D341Med (cell line): ENCODE results near the gene SKI.

Source experiments
- DNase-seq: peaks from one replicate; pipeline ENCODE4 v3.0.0; 2012; ENCODE audit warnings: low spot score

The SKI gene

DNA sequence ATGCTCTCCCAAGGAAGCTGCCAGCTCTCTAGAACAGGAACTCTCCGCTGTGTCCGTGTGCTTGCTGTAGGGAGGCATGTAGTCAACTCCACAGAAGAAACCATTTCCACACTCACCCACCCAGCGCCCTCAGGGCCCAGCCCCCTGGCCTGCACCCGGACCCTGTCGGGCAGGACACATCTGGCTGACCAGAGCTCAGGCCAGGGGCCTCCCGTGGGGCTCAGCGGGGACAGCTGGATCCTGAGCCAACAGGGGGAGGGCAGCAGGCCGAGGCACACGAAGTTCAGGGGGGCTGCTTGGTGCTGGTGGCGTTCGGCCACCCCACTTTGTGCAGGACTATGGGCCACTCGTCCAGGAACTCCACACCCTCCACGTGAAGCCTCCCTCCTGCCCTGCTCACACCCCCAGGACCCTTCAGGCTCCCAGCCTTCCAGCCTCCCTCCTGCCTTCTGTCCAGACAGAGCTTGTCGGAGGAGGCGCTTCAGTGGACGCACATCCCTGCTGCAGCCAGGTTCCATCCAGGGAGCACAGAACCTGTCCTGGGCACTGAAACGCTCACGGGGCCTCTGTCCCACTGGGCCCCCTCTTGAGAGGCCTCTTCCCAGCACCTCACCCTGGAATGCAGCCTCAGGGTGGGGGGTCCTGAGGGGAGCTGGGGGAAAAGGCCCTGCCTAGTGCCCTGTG, 18.6 kb upstream of the SKI start:
- no peak for DNase-seq

DNA sequence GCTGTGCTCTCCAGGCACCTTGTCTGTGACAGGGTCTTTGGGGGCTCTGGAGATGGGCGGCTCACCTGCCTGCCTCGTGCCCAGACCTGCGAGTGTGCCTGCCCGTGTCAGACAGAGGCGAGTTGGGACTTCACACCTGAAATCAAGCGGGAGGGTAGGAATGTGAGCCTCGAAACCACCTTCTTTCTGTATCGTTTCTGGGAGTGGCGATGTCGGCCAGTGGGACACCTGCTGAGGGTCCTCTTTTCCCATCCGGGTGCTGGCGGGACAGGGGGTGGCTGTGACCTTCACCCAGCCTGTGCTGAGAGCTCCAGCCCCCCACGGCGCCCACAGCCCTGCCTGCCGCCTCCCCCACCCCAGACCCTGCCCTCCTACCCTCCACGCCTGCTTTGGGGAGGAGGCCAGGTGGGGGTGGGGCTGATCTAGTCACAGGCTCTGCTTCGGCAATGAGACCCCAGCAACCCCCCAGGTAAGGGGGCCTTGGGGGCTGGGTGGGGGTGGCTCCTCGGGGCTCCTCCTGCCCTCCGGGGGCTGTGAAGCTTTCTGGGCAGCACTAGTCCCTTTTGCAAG, 17.9 kb upstream of the SKI start:
- DNase-seq, result no peak

DNA sequence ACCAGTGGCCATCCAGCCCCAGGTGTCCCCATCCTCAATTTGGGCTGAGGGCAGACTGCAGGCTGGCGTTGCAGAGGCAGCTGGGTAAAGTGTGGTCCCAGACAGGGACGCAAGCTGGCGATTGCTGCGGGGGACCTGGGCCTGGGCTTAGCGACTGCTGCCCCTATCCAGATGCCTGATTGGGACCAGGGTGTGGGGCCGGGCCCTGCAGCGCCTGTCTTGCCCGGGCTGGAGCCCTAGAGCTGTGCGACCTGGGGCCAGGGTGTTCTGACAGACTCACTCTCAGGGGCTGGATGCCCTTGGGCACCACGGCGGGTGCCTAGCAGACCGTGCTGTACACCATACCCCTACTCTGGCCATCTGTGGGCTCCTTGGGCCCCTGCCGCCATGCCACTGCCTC, 17.3 kb upstream of the SKI start:
- no peak for DNase-seq

DNA sequence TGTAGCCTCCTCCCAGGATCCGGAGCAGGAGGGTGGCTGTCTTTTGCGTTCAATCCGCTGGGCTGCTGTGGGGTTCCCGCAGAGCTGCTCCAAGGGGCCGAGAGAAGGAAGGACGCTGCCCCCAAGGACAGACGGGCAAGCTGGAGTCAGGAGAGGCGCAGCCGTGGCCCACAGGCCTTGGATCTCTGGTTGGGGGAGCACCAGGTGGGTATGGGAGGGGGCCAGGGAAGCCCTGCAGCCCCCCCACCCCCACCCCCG, 15.9 kb upstream of the SKI start:
- no peak for DNase-seq

DNA sequence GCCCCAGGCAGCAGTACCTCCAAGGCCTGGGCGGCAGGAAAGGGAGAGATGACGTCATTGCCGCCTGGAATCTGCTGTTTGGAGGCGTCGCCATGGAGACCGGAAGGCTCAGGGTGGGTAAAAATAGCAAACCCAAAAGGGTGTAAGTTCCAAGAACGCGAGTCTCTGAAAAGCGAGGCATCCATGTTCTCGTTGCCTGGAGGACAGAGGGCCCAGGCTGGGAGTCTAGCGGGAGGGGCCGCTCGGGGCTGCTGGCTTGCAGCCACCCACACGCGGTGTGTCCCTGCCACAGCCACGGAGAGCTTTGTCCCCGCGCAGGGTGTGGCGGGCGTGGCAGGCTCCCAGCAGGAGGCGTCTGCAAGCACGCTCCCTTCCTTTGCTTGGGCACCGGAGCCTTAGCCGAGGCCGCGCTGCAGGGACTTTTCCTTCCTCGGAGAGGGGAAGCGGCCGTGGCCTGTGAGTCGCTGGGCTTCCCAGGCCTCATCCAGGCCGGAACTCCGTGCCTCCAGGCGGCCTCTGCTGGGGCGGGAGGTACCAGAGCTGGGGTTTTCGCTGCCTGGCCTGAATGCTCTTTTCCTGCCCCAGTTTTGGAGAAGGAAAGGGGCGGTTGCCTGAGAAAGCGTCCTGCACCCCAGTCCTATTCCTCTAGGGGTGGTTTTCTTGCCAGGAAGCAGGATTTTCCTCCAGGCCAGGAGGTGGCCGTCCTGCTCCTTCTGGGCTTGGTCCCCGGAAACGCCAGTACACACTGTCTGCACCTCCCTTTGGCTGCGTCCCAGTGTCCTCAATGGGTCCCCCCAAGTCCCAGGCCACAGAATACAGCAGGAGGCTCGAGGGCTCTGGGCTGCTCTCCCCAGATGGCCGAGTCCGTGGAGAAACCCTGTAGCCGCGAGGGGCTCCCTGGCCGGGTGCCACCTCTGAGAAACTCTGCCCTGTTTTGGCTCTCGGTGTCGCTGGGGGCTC, 15.3 kb upstream of the SKI start:
- no peak for DNase-seq

DNA sequence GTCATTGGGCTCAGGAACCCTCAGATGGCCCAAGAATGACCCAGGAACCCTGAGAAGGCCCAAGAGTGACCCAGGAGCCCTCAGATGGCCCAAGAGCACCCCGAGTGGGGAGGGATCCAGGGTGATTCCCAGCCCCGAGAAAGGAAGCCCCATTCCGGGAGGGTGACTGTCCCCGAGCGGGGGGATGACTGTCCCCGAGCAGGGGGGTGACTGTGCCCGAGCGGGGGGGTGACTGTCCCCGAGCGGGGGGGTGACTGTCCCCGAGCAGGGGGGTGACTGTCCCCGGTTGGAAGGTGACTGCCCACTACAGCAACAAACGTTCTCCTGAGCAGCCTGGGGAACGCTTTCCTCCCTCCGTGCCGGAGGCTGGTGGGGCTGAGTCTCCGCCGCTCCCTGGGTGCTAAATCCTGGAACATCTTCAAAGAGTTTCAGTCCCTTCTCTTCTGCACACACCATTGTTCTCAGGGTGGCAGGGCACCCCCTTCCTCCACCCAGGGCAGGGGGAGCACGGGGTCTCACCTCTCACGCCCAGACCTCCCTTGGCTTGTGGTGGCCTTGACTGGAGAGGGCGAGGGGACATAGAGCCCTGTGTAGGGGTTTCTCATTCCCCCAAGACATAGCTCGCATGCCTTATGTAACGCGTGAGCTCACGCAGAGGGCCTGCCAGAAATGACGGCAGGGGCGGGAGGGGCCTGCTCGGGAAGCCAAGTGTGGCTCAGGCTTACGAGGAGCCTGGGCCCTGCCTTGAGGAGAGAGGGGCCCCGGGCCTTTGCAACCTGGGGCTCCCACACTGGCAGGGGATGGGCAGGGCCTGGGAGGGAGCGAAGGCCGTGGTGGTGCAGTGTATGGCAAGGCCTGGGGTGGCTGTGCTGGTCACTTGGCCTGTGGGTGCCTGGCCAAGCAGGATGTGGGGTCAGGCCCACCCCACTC, 14.3 kb upstream of the SKI start:
- no peak for DNase-seq

DNA sequence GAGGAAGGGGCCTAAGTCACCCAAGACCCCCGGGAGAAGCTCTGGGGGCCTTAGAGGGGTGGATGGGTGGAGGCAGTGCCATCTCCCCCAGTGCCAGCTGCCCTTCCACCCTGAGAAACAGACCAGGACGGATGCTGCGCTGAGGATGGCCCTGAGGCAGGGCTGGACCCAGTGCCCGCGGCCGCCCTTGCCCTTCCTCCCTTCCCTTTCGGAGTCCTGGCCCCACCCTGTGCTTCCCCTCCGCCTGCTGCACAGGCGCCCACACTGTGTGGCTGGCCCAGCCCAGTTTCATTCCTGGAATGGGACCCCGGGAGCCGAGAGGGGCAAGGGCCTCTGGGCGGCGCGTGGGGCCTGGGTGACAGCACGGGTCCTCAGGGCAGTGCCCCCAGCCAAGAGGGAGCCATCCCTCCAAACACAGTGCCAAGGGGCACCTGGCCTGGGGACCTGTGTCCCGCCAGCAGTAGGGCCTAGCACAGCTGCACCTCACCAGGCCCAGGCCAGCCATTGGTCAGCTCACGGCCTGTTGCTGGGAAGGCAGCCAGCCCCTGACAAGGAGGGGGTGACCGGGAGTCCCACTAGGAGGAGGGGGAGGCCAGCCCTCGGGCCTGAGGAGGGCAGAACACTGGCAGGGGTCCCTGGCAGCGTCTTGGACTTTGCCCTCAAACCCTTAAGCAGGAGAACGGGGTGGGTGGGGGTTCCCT, 13.4 kb upstream of the SKI start:
- DNase-seq, result no peak

DNA sequence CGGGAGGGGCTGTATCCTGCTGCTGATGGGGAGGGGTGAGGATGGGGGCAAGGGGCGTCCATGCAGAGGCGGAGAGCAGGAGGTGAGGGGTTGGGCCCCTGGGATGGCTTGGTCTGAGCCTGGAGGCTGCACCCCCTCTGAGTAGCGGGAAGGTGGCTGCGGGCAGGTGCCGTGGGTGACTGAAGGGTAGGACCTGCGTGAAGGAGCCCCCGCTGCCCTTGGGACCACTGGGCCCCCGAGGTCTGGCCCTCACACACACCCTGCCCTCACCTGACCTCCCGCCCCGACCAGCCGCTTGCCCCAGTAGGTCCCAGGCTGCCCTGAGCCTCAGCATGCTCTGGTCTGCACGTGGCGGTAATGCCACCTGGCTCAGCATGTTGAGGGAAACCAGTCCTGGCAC, 12.8 kb upstream of the SKI start:
- no peak for DNase-seq

DNA sequence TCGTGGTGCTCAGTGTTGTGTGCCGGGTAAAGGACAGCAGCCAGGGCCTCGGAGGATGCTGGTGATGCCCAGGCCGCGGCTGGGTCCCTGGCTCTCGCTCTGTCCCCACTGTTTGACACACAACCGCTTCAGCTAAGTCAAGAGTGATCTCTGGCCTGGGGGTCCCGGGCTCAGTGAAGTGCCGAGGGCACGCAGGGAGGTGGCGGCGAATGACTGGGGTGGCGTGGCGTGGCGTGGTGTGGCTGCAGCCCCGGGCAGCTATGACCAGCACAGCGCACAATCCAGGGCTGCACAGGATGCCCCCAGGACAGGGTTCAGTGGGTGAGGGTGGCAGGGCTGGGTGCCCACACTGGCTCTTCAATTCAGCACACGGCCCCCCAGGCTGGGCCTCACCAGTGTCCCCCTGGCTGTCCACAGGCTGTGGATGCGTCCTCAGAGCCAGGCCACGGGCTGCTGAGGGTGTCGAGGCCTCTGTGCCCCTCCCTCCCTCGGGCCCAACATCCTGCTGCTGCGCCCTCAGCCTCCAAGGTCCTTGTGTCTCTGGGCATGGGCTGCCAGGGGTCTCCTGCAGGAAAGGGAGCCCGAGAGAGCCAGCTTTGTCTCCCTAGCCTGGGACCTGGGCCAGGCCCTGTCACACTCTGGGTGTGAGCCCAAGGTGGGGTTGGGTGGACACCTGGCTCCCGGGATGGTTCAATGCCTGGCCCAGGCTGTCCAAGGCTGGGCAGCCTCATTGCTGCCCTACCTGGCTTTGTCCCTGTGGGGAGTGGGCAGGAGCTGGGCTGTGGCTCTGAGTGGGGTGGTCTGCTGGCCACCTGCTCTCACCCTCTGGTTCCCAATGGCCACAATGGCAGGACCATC, 12.0 kb upstream of the SKI start:
- DNase-seq, result no peak

DNA sequence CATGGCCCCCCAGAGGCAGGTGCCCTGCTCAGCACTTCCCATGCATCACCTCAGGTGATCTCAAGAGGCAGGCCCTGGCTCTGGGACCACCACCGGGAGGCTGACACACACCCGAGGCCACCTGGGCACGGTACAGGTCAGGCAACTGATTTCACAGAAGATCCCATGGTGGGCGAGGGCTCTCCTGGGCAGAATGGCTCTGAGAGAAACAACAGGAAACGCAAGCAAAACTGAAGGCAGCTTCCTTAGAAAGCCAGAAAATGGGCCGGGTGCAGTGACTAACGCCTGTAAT, 11.4 kb upstream of the SKI start:
- DNase-seq, result no peak

DNA sequence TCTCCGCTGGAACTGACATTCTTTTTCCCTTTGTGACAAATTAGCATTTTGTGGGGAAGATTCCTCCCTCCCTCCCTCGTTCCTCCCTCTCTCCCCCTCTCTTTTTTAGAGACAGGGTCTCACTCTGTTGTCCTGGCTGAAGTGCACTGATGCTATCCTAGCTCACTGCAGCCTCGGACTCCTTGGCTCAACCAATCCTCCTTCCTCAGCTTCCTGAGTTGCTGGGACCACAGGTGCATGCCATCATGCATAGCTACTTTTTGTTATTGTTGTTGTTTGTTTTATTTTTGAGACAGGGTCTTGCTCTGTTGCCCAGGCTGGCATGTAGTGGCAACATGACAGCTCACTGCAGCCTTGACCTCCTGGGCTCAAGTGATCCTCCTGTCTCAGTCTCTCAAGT, 6.8 kb upstream of the SKI start:
- no peak for DNase-seq

DNA sequence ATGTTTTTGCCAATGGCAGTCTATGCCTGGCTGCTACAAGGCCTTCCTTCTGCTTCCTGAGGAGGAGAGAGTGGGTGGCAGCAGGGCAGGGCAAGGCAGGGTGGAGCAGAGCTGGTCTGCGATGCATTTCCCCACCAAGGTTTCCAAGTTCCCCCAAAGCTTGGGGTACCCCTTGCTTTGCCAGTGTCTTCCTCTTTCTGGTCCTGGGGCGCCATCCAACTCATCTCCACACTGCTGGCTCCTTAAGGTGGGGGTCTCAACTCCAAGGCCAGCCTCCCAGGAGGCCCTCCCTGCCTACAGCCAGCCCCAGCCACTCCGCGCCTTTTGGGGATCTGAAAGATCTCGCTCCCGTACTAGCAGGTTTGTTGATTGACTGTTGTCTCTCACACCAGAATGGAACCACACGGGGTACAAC, 3.9 kb upstream of the SKI start:
- DNase-seq, result no peak

DNA sequence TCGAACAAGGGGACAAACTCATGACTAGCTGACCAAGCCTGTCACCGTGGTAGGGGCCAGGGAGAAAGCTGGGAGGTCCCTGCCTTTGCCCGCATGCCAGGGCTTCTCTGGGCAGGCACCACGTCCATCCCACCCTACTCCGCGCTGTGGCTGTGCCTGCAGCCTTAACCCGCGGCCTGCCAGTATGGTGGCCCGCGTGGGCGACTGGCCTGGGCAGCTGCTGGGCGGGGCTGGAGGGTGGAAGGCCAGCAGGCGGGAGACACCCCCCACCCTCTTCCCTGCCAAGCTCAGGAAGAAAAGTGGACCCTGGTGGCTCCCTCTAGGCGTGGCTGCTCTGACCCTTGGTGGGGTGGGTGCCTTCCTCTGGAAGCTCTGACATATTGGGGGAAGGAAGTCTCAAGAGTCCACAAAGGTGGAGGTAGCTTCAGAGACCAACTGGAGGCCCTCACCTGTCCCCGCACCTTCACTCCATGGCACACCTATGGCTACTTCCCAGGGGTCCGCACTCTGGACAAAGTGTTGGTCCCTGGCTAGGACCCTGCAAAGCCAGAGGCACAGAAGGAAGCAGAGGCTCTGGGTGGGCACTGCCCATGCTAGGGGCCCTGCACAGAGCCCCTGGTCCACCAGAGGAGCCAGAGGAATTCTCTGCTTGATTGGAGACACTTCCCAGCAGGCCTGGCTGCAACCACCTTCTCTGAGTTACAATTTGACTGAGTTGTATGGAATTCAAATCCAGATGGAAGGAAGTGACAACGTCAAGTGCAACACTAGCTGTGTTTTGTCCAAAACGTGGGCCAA, 3.3 kb upstream of the SKI start:
- DNase-seq, result no peak

DNA sequence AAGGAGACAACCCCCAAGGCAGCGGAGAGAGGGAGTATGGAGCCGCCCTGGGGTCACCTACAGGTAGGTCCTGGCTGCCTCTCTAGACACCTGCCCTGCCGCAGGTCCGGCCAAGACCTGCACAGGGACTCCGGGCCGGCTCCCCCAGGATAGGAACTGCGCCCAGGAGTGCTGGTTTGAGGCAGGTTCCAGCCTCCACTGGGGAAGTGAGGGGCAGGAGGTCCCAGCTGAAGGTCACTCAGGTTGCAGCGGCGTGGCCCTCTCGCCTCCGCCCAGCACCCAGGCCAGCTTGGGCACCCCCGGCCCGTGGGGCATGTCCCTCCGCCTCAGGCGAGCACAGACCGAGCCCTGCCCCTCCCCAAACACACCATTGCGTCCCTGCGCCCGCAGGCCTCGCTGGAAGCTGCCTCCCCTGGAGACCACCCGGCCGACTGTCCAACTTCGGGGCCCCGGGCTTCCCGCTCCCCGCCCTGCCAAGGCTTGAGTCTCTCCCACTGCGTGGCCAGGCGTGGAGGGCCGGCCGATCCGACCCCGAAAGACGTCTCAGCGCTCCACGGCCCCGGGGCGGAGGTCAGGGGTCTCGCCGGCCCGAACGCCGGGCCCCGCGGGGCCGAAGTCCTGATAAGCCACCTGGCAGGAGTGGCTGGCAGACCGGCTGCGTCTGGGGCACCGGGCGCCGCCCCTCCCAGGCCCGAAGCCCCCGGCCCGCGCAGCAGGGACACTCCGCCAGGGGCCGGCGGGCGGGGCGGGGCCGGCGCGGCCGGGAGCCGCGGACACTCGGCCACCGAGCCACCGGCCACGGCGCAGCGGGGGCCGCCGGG, 1.4 kb upstream of the SKI start:
- DNase-seq, result no peak

DNA sequence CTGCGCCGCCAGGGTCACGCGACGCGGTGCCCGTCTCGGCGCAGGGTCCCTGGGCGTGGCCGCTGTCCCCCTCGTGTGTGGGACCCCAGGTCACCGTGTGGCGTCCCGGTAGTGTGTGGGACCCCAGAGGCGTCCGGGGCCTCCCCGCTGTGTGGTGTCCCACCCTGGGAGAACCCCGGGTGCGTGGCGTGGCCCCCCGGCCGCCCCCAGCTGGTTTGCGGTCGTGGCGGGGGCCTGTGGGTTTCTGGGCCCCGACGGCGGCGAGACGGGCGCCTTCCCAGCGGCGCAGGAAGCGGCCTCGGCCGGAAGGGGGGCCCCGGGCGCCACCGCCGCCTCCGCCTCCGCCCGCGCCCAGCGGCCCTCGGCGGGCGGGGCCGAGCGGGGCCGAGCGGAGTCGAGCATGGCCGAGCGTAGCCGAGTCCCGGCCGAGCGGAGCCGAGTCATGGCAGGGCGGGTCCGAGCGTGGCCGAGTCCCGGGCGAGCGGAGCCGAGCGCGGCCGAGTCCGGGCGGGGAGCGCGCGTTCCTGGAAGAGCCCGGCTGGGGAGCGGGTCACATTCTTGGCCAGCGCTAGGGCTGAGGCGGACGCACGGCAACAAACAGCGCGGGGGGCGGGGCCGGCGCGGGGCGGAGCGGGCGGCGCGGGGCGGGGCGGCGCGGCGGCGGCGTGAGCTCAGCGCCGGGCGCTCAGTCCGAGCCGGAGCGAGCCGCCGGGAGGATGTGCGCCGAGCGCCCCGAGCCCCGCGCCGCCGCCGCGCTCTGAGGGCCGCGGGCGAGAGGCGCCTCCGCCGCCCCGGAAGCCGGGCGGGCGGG, 568 bp upstream of the SKI start:
- DNase-seq, result peak; percentile 98

DNA sequence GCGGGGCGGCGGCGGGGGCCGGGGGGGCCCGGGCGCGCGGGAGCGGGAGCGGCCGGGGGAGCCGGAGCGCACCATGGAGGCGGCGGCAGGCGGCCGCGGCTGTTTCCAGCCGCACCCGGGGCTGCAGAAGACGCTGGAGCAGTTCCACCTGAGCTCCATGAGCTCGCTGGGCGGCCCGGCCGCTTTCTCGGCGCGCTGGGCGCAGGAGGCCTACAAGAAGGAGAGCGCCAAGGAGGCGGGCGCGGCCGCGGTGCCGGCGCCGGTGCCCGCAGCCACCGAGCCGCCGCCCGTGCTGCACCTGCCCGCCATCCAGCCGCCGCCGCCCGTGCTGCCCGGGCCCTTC, 546 bp downstream of the SKI start:
- no peak for DNase-seq

DNA sequence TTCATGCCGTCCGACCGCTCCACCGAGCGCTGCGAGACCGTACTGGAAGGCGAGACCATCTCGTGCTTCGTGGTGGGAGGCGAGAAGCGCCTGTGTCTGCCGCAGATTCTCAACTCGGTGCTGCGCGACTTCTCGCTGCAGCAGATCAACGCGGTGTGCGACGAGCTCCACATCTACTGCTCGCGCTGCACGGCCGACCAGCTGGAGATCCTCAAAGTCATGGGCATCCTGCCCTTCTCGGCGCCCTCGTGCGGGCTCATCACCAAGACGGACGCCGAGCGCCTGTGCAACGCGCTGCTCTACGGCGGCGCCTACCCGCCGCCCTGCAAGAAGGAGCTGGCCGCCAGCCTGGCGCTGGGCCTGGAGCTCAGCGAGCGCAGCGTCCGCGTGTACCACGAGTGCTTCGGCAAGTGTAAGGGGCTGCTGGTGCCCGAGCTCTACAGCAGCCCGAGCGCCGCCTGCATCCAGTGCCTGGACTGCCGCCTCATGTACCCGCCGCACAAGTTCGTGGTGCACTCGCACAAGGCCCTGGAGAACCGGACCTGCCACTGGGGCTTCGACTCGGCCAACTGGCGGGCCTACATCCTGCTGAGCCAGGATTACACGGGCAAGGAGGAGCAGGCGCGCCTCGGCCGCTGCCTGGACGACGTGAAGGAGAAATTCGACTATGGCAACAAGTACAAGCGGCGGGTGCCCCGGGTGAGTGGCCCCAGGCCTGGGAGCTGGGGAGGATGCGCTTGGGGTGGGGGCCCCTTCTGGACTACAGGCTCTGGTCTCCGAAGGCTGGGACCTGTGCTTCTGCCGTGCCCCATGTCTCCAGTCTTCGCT, 1.1 kb downstream of the SKI start:
- DNase-seq, result peak; percentile 60
